Stimulated activated CD4-positive, alpha-beta T cell treated with anti-CD3 and anti-CD28 coated beads, Interleukin-1b, Interleukin-23, amount 100 ng/mL, for 4 hours (primary cell): Measurements from ENCODE around the gene MMP11.

ENCODE experiments used
- DNase-seq, 2 donors: peaks; one replicate each; pipeline ENCODE4 v3.0.0-alpha.2; 2020; ENCODE audit warnings: low read depth in 2 of 2

The MMP11 gene

GRCh38 chr22:23780146-23780748 is 7.6 kb downstream of the MMP11 start:
- no peak for DNase-seq

- no peak for DNase-seq
Observed at GRCh38 chr22:23781065-23781464, 8.4 kb downstream of the MMP11 start.

GRCh38 chr22:23781511-23782183 is 9.0 kb downstream of the MMP11 start:
- DNase-seq, result no peak

GRCh38 chr22:23782252-23782651 is 9.6 kb downstream of the MMP11 start:
- DNase-seq, result no peak

- no peak for DNase-seq
Observed at GRCh38 chr22:23782703-23783102, 10.1 kb downstream of the MMP11 start.

GRCh38 chr22:23783265-23784150 is 10.9 kb downstream of the MMP11 start:
- no peak for DNase-seq

GRCh38 chr22:23784215-23784732 is 11.6 kb downstream of the MMP11 start:
- DNase-seq, result no peak

- DNase-seq, result no peak
Observed at GRCh38 chr22:23786261-23786710, 13.6 kb downstream of the MMP11 start.

GRCh38 chr22:23786752-23787599 is 14.3 kb downstream of the MMP11 start, which contains the start of gene SMARCB1:
Gene SMARCB1 (plus strand): TSS chr22:23786966. CDS start chr22:23787170, 204 bp downstream.
- peak; percentile 84 to 92 for DNase-seq

GRCh38 chr22:23787600-23787896 is 14.9 kb downstream of the MMP11 start:
- DNase-seq, result no peak

- no peak for DNase-seq
Observed at GRCh38 chr22:23787910-23788309, 15.3 kb downstream of the MMP11 start.

- no peak for DNase-seq
Observed at GRCh38 chr22:23789121-23789520, 16.5 kb downstream of the MMP11 start.

- DNase-seq, result no peak
Observed at GRCh38 chr22:23789638-23790037, 17.0 kb downstream of the MMP11 start.

GRCh38 chr22:23790819-23791737 is 18.4 kb downstream of the MMP11 start:
- no peak for DNase-seq

GRCh38 chr22:23791738-23792645 is 19.3 kb downstream of the MMP11 start:
- DNase-seq, result no peak

GRCh38 chr22:23793326-23793725 is 20.7 kb downstream of the MMP11 start:
- DNase-seq, result no peak

- no peak for DNase-seq
Observed at GRCh38 chr22:23796461-23796860, 23.8 kb downstream of the MMP11 start.

GRCh38 chr22:23800297-23801237 is 27.9 kb downstream of the MMP11 start:
- no peak for DNase-seq
